H1 (cell line): ENCODE results near the gene SPOCK1.

ENCODE experiments used
- BCL11A ChIP-seq, 2 experiments: IDR thresholded peaks; one replicate each; pipeline ENCODE4 v1.6.1; 2011; ENCODE audit warnings: low read depth in 2 of 2, low read length in 2 of 2, mild to moderate bottlenecking in 2 of 2
- CBX5 ChIP-seq: fragments of 300-800, 300-1000 bp; sonication (generic); IDR thresholded peaks from 2 replicates; pipeline ENCODE4 v1.7.1; 2016; ENCODE audit warnings: antibody characterized with exemption, low read length, low read depth
- CEBPB ChIP-seq: IDR thresholded peaks from 2 replicates; pipeline ENCODE4 v1.6.1; 2012; ENCODE audit warnings: low read depth, low read length
- CTCF ChIP-seq, 3 experiments: IDR thresholded peaks; 1 replicate in 2 of 3; 2 replicates in 1 of 3; pipeline versions ENCODE4 v1.5.1 to v1.6.1; 2011; ENCODE audit warnings: low read length in 3 of 3, mild to moderate bottlenecking in 3 of 3, inconsistent platforms in 2 of 3, low read depth in 1 of 3, moderate library complexity in 1 of 3; ENCODE audit not compliant: insufficient read depth in 1 of 3; ENCODE audit errors: control extremely low read depth in 1 of 3
- EGR1 ChIP-seq: IDR thresholded peaks from 2 replicates; pipeline ENCODE4 v1.6.1; 2011; ENCODE audit warnings: low read depth, low read length, borderline replicate concordance
- JUND ChIP-seq: IDR thresholded peaks from 2 replicates; pipeline ENCODE4 v1.6.1; 2011; ENCODE audit warnings: mild to moderate bottlenecking, improper control_type of control experiment, low read length
- POLR2A ChIP-seq, 2 experiments: IDR thresholded peaks; 1 replicate in 1 of 2; 2 replicates in 1 of 2; pipeline ENCODE4 v1.6.1; 2011; ENCODE audit warnings: low read depth in 2 of 2, low read length in 2 of 2, mild to moderate bottlenecking in 2 of 2; ENCODE audit errors: control extremely low read depth in 1 of 2
- POLR2AphosphoS5 ChIP-seq: IDR thresholded peaks from 2 replicates; pipeline ENCODE4 v1.6.1; 2011; ENCODE audit warnings: low read depth, low read length
- RAD21 ChIP-seq, 2 experiments: IDR thresholded peaks in 1 of 2; conservative IDR thresholded peaks in 1 of 2; 2 replicates each; pipeline ENCODE4 v1.6.1; 2011; ENCODE audit warnings: low read depth in 2 of 2, low read length in 2 of 2, improper control_type of control experiment in 1 of 2, inconsistent platforms in 1 of 2, mild to moderate bottlenecking in 1 of 2, moderate library complexity in 1 of 2
- SP1 ChIP-seq: IDR thresholded peaks from 2 replicates; pipeline ENCODE4 v1.6.1; 2011; ENCODE audit warnings: low read depth, low read length
- SP4 ChIP-seq: IDR thresholded peaks from 2 replicates; pipeline ENCODE4 v1.6.1; 2012; ENCODE audit warnings: low read length, inconsistent platforms
- TAF1 ChIP-seq: IDR thresholded peaks from 2 replicates; pipeline ENCODE4 v1.6.1; 2011; ENCODE audit warnings: mild to moderate bottlenecking, low read depth, low read length
- TCF12 ChIP-seq: IDR thresholded peaks from 2 replicates; pipeline ENCODE4 v1.6.1; 2011; ENCODE audit warnings: low read depth, mild to moderate bottlenecking, low read length
- TF ChIP-seq, protein P1 (sequence below): IDR thresholded peaks from 2 replicates; pipeline ENCODE4 v1.6.1; 2012; ENCODE audit warnings: inconsistent platforms

DNA sequence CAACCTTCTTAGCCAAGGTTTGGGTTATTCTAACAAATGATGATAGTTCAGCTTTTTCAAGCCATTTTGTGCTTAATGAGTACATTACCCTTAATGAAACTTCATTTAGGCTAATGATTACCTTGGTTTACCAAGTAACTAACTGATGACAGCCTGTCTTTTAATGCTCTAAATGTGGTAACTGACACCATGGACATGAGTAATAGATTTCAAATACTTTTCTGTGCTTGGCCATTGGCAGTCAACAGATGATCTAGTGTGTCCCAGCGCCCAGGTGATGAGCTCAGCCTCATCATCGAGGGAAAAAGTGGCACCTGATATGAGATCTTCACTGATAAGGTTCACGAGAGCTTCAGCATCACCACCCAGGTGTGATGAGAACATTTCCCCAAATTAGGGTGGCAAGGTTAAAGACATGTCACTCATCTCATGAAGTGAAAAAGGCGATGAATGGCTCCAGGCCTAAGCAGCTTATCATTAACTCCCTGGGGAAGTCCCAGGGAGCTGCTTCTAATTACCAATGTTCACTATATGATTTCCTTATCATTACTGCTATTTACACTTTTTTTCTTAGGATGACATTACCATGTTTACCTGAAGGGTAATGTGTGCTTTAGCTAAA, 296.0 kb downstream of the SPOCK1 start:
- TF ChIP-seq CTCF (IDR thresholded peaks at IDR 0.05; ENCODE audit: control extremely low read depth in 1 of 3, insufficient read depth in 1 of 3, low read depth in 1 of 3, low read length in 3 of 3) (no peak), POLR2AphosphoS5 (no peak), BCL11A (IDR thresholded peaks at IDR 0.05; ENCODE audit: low read depth in 2 of 2, low read length in 2 of 2) (no peak), SP4 (no peak), POLR2A (IDR thresholded peaks at IDR 0.05; ENCODE audit: control extremely low read depth in 1 of 2, low read depth in 2 of 2, low read length in 2 of 2) (no peak), JUND (no peak), EGR1 (no peak), RAD21 (IDR thresholded peaks at IDR 0.05 in 1 of 2, conservative IDR thresholded peaks at IDR 0.05 in 1 of 2; ENCODE audit: low read depth in 2 of 2, low read length in 2 of 2) (no peak), SP1 (no peak), TCF12 (no peak), TAF1 (no peak), CBX5 (no peak), CEBPB (no peak)
- TF ChIP-seq, protein P1, sequence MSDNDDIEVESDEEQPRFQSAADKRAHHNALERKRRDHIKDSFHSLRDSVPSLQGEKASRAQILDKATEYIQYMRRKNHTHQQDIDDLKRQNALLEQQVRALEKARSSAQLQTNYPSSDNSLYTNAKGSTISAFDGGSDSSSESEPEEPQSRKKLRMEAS = no peak
